PC-9 (cell line): ENCODE results near the gene YIPF1. TPM values are rescaled to one million over a fixed set of nuclear protein-coding genes. Genes with fewer than 3 reads are reported as not detected.

Source experiments
- BruUV-seq: library from RNA; stranded (reverse); fragments of 400-500 nt; replicated peaks from 2 replicates; lab custom pipeline; 2021; lab: Mats Ljungman, UMichigan
- CTCF ChIA-PET: fragments of 300-600 bp; sonication (Branson Sonifier 250); formaldehyde crosslinking; loops from one replicate; lab custom pipeline; 2022; ENCODE audit warnings: antibody characterized with exemption; lab: Charles Lee
- POLR2A ChIA-PET: fragments of 300-600 bp; sonication (Branson Sonifier 250); formaldehyde crosslinking; loops from one replicate; lab custom pipeline; 2022; ENCODE audit warnings: antibody characterized with exemption; ENCODE audit not compliant: unreplicated experiment; lab: Charles Lee
- DNase-seq, 2 experiments: peaks; one replicate each; pipeline versions ENCODE4 v3.0.0 to v3.0.0-alpha.2; 2015 to 2022; ENCODE audit warnings: mixed read lengths in 1 of 2
- H2AFZ ChIP-seq: fragments of 200-600 bp; sonication (generic); 2 replicates; pipeline ENCODE4 v1.8.1; 2017; ENCODE audit warnings: antibody characterized with exemption
- H3F3A ChIP-seq: fragments of 200-600 bp; sonication (generic); 2 replicates; pipeline ENCODE4 v1.8.1; 2017; ENCODE audit warnings: antibody characterized with exemption, mild to moderate bottlenecking, low read depth; ENCODE audit not compliant: insufficient read depth
- H3K27ac ChIP-seq: fragments of 200-600 bp; sonication (generic); 2 replicates; pipeline ENCODE4 v1.6.1; 2016; ENCODE audit warnings: mixed run types
- H3K27me3 ChIP-seq: fragments of 200-600 bp; sonication (generic); 2 replicates; pipeline ENCODE4 v1.6.1; 2016; ENCODE audit warnings: low read depth, mixed run types; ENCODE audit not compliant: insufficient read depth
- H3K36me3 ChIP-seq: fragments of 200-600 bp; sonication (generic); 2 replicates; pipeline ENCODE4 v1.6.1; 2016; ENCODE audit warnings: low read depth, mixed run types
- H3K4me1 ChIP-seq: fragments of 200-600 bp; sonication (generic); replicated peaks from 2 replicates; pipeline ENCODE4 v1.6.1; 2016; ENCODE audit warnings: mixed run types; ENCODE audit not compliant: insufficient read depth
- H3K4me2 ChIP-seq: fragments of 200-600 bp; sonication (generic); 2 replicates; pipeline ENCODE4 v1.6.1; 2017; ENCODE audit warnings: mixed run types
- H3K4me3 ChIP-seq: fragments of 200-600 bp; sonication (generic); 2 replicates; pipeline ENCODE4 v1.6.1; 2016; ENCODE audit warnings: mixed run types
- H3K79me2 ChIP-seq: fragments of 200-600 bp; sonication (generic); 2 replicates; pipeline ENCODE4 v1.6.1; 2017; ENCODE audit warnings: low read depth, mixed run types
- H3K9me2 ChIP-seq: fragments of 200-600 bp; sonication (generic); 2 replicates; pipeline ENCODE4 v1.8.1; 2017; ENCODE audit warnings: mild to moderate bottlenecking; ENCODE audit not compliant: insufficient read depth
- H3K9me3 ChIP-seq: fragments of 200-600 bp; sonication (generic); 2 replicates; pipeline ENCODE4 v1.8.1; 2016; ENCODE audit warnings: low read depth; ENCODE audit not compliant: insufficient read depth
- H4K20me1 ChIP-seq: fragments of 200-600 bp; sonication (generic); 2 replicates; pipeline ENCODE4 v1.8.1; 2017; ENCODE audit not compliant: insufficient read depth
- CTCF ChIP-seq: fragments of 200-600 bp; sonication (generic); conservative IDR thresholded peaks from 2 replicates; pipeline ENCODE4 v1.6.1; 2017; ENCODE audit warnings: mixed run types, antibody characterized with exemption, mild to moderate bottlenecking, moderate library complexity
- EZH2 ChIP-seq: fragments of 200-600 bp; sonication (generic); IDR thresholded peaks from 2 replicates; pipeline ENCODE4 v1.8.0; 2017; ENCODE audit warnings: antibody characterized with exemption, low read depth
- intact Hi-C: fragments of 100-400 bp; cut with micrococcal nuclease; formaldehyde crosslinking; loops from one replicate; pipeline ENCODE4 v1.10.0; 2022; ENCODE audit not compliant: unreplicated experiment
- total RNA-seq: library from RNA; stranded (reverse); gene quantifications from 2 replicates; pipeline ENCODE4 v1.2.3, GENCODE V29; 2021

Gene YIPF1
- total RNA-seq, 1 experiment from 2014 or later, result 23.3 TPM

DNA sequence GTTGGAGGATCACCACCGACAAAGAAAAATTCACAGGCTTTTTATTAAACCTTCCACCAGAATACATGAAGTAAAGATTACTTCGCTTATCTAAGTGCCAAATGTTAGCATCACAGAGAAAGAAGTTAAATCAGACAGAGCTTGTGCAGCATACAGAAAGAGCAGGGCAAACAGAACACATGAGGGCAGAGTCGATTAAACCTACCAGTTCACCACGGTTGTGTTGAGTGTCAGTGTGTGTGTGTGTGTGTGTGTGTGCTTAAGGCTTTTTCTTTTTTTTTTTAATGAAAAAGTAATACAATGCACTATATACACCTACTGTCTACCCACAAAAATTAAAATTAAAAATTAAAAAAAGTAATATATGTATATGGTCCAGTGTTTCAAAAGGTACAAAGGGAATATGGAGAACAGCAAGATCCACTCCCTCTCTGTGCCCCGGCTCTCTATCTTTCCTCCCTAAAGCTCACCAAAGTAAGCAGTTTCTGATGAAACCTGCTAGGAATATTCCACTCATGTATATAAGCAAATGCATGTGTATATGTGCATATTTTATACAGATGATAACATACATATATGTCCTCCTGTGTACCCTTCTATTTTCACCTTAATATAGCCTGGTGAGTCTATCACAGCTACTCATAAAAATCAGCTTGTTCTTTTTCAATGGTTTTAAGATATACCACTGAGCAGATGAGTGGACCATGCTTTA is 17.7 kb downstream of the YIPF1 start:
- Histone ChIP-seq H3K4me1 (no peaks in the 10 kb centered on the region), H4K20me1 (no peaks in the 10 kb centered on the region), H3K4me3 (no peak overlapping the region), H3K9me3 (no peaks in the 10 kb centered on the region), H3F3A (no peaks in the 10 kb centered on the region), H3K4me2 (no peak overlapping the region), H3K9me2 (no peaks in the 10 kb centered on the region), H3K36me3 (peaks cover 13% of the 10 kb centered on the region; the same call in 1 of the 2 replicates), H2AFZ (no peak overlapping the region), H3K79me2 (no peaks in the 10 kb centered on the region), H3K27ac (no peak overlapping the region), H3K27me3 (no peaks in the 10 kb centered on the region)
- no TSS peak for BruUV-seq
- ChIA-PET CTCF (interaction anchor here (0.5 to 1.6 kb wide), 3 partner anchors 76 to 326 kb away, joined by 3 to 5 read pairs (median 4); no protein-coding TSS in a partner anchor), POLR2A (interaction anchor here (0.5 to 0.7 kb wide), 2 partner anchors 17 to 1695 kb away, joined by 4 to 12 read pairs; no protein-coding TSS in a partner anchor)
- TF ChIP-seq EZH2 (no peak), CTCF (no peak)
- no peak for DNase-seq
- intact Hi-C loops, result no loop called here

- no peaks in the 10 kb centered on the region for H3K27me3 ChIP-seq
- H3K4me2 ChIP-seq, result no peak overlapping the region
- no peak overlapping the region for H3K4me3 ChIP-seq
- intact Hi-C loops, result no loop called here
- H3K9me2 ChIP-seq, result no peaks in the 10 kb centered on the region
- no peak overlapping the region for H2AFZ ChIP-seq
- H3K4me1 ChIP-seq, result no peaks in the 10 kb centered on the region
- BruUV-seq, result no TSS peak
- H3K27ac ChIP-seq, result no peak overlapping the region
- H3K36me3 ChIP-seq, result peaks cover 8% of the 10 kb centered on the region; the same call in 1 of the 2 replicates
- no peaks in the 10 kb centered on the region for H3F3A ChIP-seq
- TF ChIP-seq CTCF (no peak), EZH2 (no peak)
- H3K79me2 ChIP-seq, result no peaks in the 10 kb centered on the region
- DNase-seq, result no peak
- ChIA-PET POLR2A (interaction anchor here (0.7 kb wide), 1 partner anchor 18 kb away, joined by 12 read pairs; no protein-coding TSS in a partner anchor), CTCF (interaction anchor here (0.6 kb wide), 1 partner anchor 865 kb away, joined by 3 read pairs; no protein-coding TSS in a partner anchor)
- no peaks in the 10 kb centered on the region for H3K9me3 ChIP-seq
- H4K20me1 ChIP-seq, result no peaks in the 10 kb centered on the region
These were observed 18.4 kb downstream of the YIPF1 start for GRCh38 chr1:53871221-53871620.

GRCh38 chr1:53869454-53870117 is 20.0 kb downstream of the YIPF1 start:
- no peak overlapping the region for H3K4me3 ChIP-seq
- DNase-seq, result no peak
- no peaks in the 10 kb centered on the region for H3K79me2 ChIP-seq
- no peaks in the 10 kb centered on the region for H3F3A ChIP-seq
- H3K27ac ChIP-seq, result no peak overlapping the region
- TF ChIP-seq CTCF (no peak), EZH2 (no peak)
- ChIA-PET POLR2A (no interaction called here), CTCF (no interaction called here)
- H3K9me3 ChIP-seq, result no peaks in the 10 kb centered on the region
- H4K20me1 ChIP-seq, result no peaks in the 10 kb centered on the region
- H2AFZ ChIP-seq, result no peak overlapping the region
- no TSS peak for BruUV-seq
- intact Hi-C loops, result no loop called here
- H3K36me3 ChIP-seq, result no peaks in the 10 kb centered on the region
- H3K9me2 ChIP-seq, result no peaks in the 10 kb centered on the region
- no peak overlapping the region for H3K4me2 ChIP-seq
- no peaks in the 10 kb centered on the region for H3K4me1 ChIP-seq
- H3K27me3 ChIP-seq, result no peaks in the 10 kb centered on the region
